ENCODE data around the gene MBD1.

The MBD1 gene

DNA sequence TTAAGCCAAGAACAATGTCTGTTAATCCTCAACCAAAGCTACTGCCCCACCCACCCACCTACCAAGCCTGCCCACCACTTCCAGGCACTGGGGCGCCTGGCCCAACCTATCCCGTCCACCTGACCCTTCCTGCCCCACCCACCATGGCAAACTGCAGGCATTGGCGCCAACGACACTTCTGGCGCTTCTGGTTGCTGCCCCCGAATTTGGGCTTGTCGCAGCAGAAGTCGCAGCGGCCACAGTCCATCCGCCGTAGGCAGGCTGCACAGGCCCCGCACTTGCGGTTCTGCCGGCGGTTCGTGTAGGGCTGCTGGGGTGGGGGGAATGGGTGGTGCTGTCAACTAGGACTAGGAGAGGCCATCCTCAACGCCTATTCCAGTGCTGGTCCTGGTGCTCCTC is 7.3 kb downstream of the MBD1 start:
- TF ChIP-seq, protein P1, sequence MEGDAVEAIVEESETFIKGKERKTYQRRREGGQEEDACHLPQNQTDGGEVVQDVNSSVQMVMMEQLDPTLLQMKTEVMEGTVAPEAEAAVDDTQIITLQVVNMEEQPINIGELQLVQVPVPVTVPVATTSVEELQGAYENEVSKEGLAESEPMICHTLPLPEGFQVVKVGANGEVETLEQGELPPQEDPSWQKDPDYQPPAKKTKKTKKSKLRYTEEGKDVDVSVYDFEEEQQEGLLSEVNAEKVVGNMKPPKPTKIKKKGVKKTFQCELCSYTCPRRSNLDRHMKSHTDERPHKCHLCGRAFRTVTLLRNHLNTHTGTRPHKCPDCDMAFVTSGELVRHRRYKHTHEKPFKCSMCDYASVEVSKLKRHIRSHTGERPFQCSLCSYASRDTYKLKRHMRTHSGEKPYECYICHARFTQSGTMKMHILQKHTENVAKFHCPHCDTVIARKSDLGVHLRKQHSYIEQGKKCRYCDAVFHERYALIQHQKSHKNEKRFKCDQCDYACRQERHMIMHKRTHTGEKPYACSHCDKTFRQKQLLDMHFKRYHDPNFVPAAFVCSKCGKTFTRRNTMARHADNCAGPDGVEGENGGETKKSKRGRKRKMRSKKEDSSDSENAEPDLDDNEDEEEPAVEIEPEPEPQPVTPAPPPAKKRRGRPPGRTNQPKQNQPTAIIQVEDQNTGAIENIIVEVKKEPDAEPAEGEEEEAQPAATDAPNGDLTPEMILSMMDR (IDR thresholded peaks at IDR 0.05; ENCODE audit: unreplicated experiment in 3 of 3), result no peak
- Mint-ChIP-seq H3K27me3 (ENCODE audit: low read depth) (no peaks in the 10 kb centered on the region), H3K36me3 (ENCODE audit: low read depth) (peaks cover 83% of the 10 kb centered on the region), H3K9me3 (no peaks in the 10 kb centered on the region), H3K4me1 (peaks cover 3% of the 10 kb centered on the region), H3K4me3 (no peak overlapping the region), H3K27ac (no peak overlapping the region)

DNA sequence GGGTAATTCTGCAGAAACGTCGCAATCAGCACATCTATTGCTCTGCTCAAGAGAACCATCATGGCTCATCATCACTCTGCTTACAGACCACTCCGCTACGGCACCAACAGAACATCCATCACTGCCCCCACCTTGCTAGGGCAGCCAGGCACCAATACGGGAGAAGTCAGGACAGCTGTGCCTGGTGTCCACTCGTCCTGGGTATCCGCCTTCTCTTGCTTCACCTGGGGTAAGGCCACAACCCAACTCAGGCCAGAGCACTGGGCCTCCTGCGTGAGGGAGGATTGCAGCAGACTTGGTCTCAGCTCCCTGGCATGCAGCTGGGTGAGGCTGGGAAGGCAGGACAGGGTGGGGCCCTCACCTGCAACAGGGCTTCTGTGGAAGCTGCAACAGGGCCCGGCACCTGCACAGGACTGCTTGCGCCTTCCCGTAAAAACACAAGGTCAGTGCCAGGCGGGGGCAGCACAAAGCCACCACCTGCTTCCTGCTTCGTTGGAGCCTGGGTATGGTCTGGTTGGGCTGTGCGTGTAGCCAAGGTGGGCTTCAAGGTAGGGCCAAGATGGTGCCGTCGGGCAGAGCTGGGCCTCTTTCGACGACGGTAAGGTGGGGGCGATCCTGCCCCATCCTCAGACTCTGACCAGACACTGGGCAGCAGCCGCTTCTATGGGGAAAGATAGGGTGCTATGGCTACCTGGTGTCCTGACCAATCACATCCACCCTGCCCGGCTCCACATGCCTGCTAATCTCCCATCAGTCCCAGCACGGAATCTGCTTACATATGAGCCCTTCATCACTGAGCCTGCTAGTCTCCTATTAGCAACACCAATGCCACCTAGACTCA is 7.9 kb downstream of the MBD1 start:
- Mint-ChIP-seq H3K4me3 (no peak overlapping the region), H3K4me1 (no peaks in the 10 kb centered on the region), H3K27ac (no peak overlapping the region), H3K36me3 (ENCODE audit: low read depth) (peaks cover 84% of the 10 kb centered on the region), H3K27me3 (ENCODE audit: low read depth) (no peaks in the 10 kb centered on the region), H3K9me3 (no peaks in the 10 kb centered on the region)
- TF ChIP-seq, protein P1 (IDR thresholded peaks at IDR 0.05; ENCODE audit: unreplicated experiment in 3 of 3), result no peak

DNA sequence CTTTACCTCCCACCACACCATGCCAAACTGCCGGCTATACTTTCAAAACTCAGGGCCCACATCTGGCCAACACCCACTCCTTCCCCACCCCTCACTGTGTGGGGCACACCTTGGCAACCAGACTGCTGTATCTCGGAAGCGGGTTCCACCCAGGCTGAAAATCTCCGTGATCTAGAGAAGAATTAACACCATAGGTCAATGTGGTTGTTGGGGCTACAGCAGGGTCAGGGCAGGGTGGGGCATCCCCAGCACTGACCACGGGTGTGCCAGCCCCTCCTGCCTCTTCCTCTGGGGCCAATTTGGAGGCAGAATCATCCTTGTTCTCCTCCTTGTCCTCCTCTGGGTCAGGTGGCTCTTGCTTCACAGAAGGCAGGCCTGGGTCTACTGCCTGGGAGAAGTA is 8.8 kb downstream of the MBD1 start:
- TF ChIP-seq, protein P1 (IDR thresholded peaks at IDR 0.05; ENCODE audit: unreplicated experiment in 3 of 3), result no peak
- H3K4me3 Mint-ChIP-seq, result no peak overlapping the region
- no peak overlapping the region for H3K27ac Mint-ChIP-seq
- no peaks in the 10 kb centered on the region for H3K27me3 Mint-ChIP-seq (ENCODE audit: low read depth)
- peaks cover 83% of the 10 kb centered on the region for H3K36me3 Mint-ChIP-seq (ENCODE audit: low read depth)
- H3K4me1 Mint-ChIP-seq, result no peaks in the 10 kb centered on the region
- no peaks in the 10 kb centered on the region for H3K9me3 Mint-ChIP-seq

DNA sequence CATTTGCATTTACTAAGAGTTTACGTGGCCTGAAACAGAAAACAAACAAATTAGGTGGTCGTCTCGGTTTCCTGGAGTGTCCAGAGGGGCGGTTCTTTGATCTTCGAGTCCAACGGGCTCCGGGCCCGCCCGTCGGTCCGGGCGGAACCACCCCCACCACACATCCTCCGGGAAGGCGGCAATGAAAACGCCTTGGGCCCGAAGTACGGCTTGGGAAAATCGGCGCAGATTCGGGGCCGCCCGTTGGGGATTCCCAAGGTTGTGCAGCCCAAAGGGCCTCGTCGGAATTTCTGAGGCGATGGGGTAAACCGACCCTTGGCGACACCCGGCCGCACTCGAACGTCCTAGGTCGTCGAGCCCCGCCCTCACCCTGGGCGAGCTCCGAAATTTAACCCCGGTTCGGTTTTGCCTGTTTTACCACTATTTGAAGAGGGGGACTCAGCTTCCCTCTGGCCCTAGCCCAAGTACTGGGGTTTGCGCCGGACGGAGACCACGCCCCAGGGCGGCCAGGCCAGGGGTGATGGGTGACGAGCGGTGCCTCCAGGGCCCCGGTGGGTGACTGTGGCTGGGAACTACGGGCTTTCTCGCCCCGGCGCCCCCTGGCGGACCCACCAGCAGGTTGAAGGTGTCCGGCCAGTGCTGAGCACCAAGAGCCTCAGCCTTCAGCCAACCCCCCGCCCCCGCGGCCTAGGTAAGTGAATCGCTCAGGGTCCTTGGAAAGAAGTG is 13.1 kb downstream of the MBD1 start:
- Mint-ChIP-seq H3K9me3 (no peaks in the 10 kb centered on the region), H3K27ac (no peak overlapping the region), H3K27me3 (ENCODE audit: low read depth) (no peaks in the 10 kb centered on the region), H3K4me3 (peak overlapping the region in 2 of 3 experiments; percentile 16 to 30), H3K4me1 (no peaks in the 10 kb centered on the region), H3K36me3 (ENCODE audit: low read depth) (peaks cover 53% of the 10 kb centered on the region)
- TF ChIP-seq, protein P1 (IDR thresholded peaks at IDR 0.05; ENCODE audit: unreplicated experiment in 3 of 3), result no peak

DNA sequence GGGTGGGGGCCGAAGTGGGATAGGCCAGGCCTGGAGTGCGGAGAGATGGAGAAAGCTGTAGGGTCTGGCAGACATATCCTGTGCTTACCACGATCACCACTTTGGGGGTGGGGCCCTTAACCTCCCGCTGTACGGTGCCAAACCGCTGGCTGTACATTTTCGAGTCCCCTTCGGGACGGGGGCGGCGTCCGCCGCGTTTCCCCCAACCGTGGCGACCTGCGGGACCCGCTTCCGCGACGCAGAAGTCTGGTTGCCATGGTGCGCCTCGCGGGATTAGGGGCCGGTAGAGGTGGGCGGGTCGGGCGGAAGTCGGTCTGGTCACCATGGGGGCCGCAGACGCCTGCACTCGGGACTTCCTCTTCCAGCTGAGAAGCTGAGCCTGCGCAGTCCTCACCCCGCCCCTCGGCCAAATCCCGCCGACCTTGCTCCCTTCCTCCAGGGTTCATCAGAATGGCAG is 15.0 kb downstream of the MBD1 start, which contains the start of gene CFAP53:
Gene CFAP53 (minus strand): TSS at position 248 of the 457 bp plus-strand sequence. CDS start 91 bp downstream, at position 157.
- peak within 1 kb of the TSS; percentile 93 to 97 (median 94) for H3K4me3 Mint-ChIP-seq
- peaks cover 33% of the 10 kb centered on the region for H3K36me3 Mint-ChIP-seq (ENCODE audit: low read depth)
- TF ChIP-seq, protein P1 (IDR thresholded peaks at IDR 0.05; ENCODE audit: unreplicated experiment in 3 of 3), result no peak
- H3K4me1 Mint-ChIP-seq, result no peaks in the 10 kb centered on the region
- no peaks in the 10 kb centered on the region for H3K27me3 Mint-ChIP-seq (ENCODE audit: low read depth)
- H3K9me3 Mint-ChIP-seq, result no peaks in the 10 kb centered on the region
- H3K27ac Mint-ChIP-seq, result peak within 1 kb of the TSS; percentile 54 to 85 (median 55)

Data from nephron (organoid).